ENCODE data around the gene MICB.

Gene MICB

DNA sequence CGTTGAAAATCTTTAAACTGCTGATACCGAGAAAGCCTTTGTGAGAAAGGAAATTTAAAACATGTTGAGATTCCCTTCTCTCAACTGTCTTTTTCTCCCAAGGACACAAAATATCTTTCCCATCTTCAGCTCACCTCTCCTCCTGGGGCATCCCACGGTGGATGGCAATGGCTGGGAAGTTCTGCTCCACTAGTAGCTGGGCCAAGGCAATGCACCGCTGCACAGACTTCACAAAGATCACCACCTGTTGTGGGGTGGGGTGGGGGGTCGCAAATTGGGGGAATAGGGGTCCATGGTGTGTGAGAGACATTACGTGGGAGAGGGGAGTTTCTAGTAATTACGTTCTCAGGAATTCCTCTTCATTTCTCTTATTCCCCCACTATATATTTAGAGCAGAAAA, 33.2 kb downstream of the MICB start:
- no peak overlapping the region for H3K4me3 ChIP-seq (ENCODE audit: low read depth, low read length)

DNA sequence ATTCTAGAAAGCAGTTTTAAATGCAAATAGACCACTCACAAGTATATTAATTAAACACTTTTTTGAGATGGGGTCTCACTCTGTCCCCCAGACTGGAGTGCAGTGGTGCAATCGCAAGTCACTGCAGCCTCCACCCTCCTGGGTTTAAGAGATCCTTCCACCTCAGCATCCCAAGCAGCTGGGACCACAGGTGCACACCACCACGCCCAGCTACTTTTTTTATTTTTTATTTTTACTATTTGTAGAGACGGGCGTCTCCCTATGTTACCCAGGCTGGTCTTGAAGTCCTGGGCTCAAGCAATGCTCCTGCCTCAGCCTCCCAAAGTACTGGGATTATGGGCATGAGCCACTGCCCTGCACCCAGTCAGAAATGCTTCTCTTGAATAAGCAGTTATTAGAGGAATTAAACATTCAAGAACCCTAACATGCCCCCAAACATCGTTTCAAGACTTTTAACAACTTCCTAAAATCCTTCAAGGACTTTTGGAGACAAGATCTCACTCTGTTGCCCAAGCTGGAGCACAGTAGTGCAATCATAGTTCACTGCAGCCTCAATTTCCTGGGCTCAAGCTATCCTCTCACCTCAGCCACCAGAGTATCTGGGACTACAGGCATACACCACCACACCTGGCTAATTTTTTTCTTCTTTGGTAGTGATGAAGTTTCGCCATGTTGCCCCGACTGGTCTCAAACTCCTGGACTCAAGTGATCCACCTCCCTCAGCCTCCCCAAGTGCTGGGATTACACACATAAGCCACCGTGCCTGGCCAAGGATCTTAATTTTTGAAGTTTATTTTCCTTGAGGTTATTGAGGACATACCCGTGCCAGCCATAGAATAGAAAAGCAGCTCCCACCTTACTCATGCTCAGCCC, 34.1 kb downstream of the MICB start:
- no peak for TF ChIP-seq POLR2A (IDR thresholded peaks at IDR 0.05; ENCODE audit: extremely low read depth, insufficient read length)
- no peak for TF ChIP-seq MYC (IDR thresholded peaks at IDR 0.05; ENCODE audit: low read depth, low read length)
- TF ChIP-seq, protein P1, sequence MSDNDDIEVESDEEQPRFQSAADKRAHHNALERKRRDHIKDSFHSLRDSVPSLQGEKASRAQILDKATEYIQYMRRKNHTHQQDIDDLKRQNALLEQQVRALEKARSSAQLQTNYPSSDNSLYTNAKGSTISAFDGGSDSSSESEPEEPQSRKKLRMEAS (IDR thresholded peaks at IDR 0.05; ENCODE audit: low read depth, low read length) = no peak
- TF ChIP-seq CTCF (IDR thresholded peaks at IDR 0.05; ENCODE audit: low read depth, low read length) = no peak
- H3K4me3 ChIP-seq (ENCODE audit: low read depth, low read length) = no peak overlapping the region
- DNase-seq (ENCODE audit: low read depth) = no peak

More for the DNA sequence above, 33.2 kb downstream of the MICB start:
- no peak for DNase-seq (ENCODE audit: low read depth)
- TF ChIP-seq POLR2A (IDR thresholded peaks at IDR 0.05; ENCODE audit: extremely low read depth, insufficient read length) = no peak
- no peak for TF ChIP-seq MYC (IDR thresholded peaks at IDR 0.05; ENCODE audit: low read depth, low read length)
- no peak for TF ChIP-seq CTCF (IDR thresholded peaks at IDR 0.05; ENCODE audit: low read depth, low read length)
- TF ChIP-seq, protein P1 (IDR thresholded peaks at IDR 0.05; ENCODE audit: low read depth, low read length) = no peak

GRCh38 chr6:31532644-31533454, 34.9 kb downstream of the MICB start:
- no peak for DNase-seq (ENCODE audit: low read depth)
- H3K4me3 ChIP-seq (ENCODE audit: low read depth, low read length) = no peak overlapping the region
- no peak for TF ChIP-seq MYC (IDR thresholded peaks at IDR 0.05; ENCODE audit: low read depth, low read length)
- TF ChIP-seq CTCF (IDR thresholded peaks at IDR 0.05; ENCODE audit: low read depth, low read length) = no peak
- TF ChIP-seq POLR2A (IDR thresholded peaks at IDR 0.05; ENCODE audit: extremely low read depth, insufficient read length) = no peak
- TF ChIP-seq, protein P1 (IDR thresholded peaks at IDR 0.05; ENCODE audit: low read depth, low read length) = no peak

GRCh38 chr6:31533455-31533841, 35.5 kb downstream of the MICB start:
- no peak for DNase-seq (ENCODE audit: low read depth)
- no peak overlapping the region for H3K4me3 ChIP-seq (ENCODE audit: low read depth, low read length)
- TF ChIP-seq CTCF (IDR thresholded peaks at IDR 0.05; ENCODE audit: low read depth, low read length) (no peak), MYC (IDR thresholded peaks at IDR 0.05; ENCODE audit: low read depth, low read length) (no peak), POLR2A (IDR thresholded peaks at IDR 0.05; ENCODE audit: extremely low read depth, insufficient read length) (no peak)
- TF ChIP-seq, protein P1 (IDR thresholded peaks at IDR 0.05; ENCODE audit: low read depth, low read length) = no peak

DNA sequence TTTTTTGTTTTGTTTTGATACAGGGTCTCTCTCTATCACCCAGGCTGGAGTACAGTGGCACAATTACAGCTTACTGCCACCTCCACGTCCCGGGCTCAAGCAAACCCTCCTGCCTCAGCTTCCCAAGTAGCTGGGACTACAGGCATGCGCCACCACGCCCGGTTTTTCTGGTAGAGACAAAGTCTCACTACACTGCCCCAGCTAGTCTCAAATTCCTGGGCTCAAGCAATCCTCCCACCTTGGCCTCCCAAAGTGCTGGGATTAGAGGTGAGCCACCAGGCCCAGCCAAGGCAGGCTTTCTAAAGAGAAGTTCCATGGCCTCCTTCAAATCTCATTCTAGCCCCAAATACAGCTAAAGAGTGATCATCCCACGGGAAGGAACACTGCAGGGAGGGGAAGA, 36.1 kb downstream of the MICB start:
- TF ChIP-seq POLR2A (IDR thresholded peaks at IDR 0.05; ENCODE audit: extremely low read depth, insufficient read length) = no peak
- TF ChIP-seq CTCF (IDR thresholded peaks at IDR 0.05; ENCODE audit: low read depth, low read length) = no peak
- no peak for TF ChIP-seq MYC (IDR thresholded peaks at IDR 0.05; ENCODE audit: low read depth, low read length)
- TF ChIP-seq, protein P1 (IDR thresholded peaks at IDR 0.05; ENCODE audit: low read depth, low read length) = no peak
- no peak overlapping the region for H3K4me3 ChIP-seq (ENCODE audit: low read depth, low read length)
- DNase-seq (ENCODE audit: low read depth) = no peak

Data from NB4 (cell line).